ENCODE results near the gene TLR9. TPM values are rescaled to one million over a fixed set of nuclear protein-coding genes. Genes with fewer than 3 reads are reported as not detected.
"Not testable (repeated sequence)": the region's sequence is repeated elsewhere in the genome, so short reads cannot be mapped to it uniquely, and the experiment has no call there.

The TLR9 gene, protein sequence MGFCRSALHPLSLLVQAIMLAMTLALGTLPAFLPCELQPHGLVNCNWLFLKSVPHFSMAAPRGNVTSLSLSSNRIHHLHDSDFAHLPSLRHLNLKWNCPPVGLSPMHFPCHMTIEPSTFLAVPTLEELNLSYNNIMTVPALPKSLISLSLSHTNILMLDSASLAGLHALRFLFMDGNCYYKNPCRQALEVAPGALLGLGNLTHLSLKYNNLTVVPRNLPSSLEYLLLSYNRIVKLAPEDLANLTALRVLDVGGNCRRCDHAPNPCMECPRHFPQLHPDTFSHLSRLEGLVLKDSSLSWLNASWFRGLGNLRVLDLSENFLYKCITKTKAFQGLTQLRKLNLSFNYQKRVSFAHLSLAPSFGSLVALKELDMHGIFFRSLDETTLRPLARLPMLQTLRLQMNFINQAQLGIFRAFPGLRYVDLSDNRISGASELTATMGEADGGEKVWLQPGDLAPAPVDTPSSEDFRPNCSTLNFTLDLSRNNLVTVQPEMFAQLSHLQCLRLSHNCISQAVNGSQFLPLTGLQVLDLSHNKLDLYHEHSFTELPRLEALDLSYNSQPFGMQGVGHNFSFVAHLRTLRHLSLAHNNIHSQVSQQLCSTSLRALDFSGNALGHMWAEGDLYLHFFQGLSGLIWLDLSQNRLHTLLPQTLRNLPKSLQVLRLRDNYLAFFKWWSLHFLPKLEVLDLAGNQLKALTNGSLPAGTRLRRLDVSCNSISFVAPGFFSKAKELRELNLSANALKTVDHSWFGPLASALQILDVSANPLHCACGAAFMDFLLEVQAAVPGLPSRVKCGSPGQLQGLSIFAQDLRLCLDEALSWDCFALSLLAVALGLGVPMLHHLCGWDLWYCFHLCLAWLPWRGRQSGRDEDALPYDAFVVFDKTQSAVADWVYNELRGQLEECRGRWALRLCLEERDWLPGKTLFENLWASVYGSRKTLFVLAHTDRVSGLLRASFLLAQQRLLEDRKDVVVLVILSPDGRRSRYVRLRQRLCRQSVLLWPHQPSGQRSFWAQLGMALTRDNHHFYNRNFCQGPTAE
- total RNA-seq (2011; cell fraction: chromatin; rRNA removed; ENCODE audit: low replicate concordance): not detected in 2 replicates
- 0.13 TPM in 1 of 2 replicates, not detected in the other for total RNA-seq (2011; cell fraction: nucleolus; rRNA removed)
- total RNA-seq (2011; cell fraction: nucleoplasm; rRNA removed): 0.15 TPM in 1 of 2 replicates, not detected in the other
- total RNA-seq (2014; rRNA removed) (not detected in 2 replicates), total RNA-seq (2014; rRNA removed; fragmentation: Illumina TruSeq; extraction: Trizol) (not detected in 2 replicates), total RNA-seq (2015; rRNA removed; fragmentation: Illumina TruSeq; extraction: Trizol) (not detected in 2 replicates), total RNA-seq (2021) (not detected in 2 replicates), polyA plus RNA-seq (2011; rRNA removed) (not detected in 2 replicates), polyA plus RNA-seq (2014; fragmentation: Illumina TruSeq; extraction: Trizol) (not detected in 2 replicates), polyA plus RNA-seq (2014; fragmentation: Nextera tagmentation; extraction: Ambion mirVana) (not detected), polyA plus RNA-seq (2014; rRNA removed) (not detected in 2 replicates), polyA minus RNA-seq (2011; rRNA and poly(A)+ RNA removed) (not detected in 2 replicates), Bru-seq, nascent RNA (percentile 28 among the genes with signal in this experiment), BruChase-seq, experiment 1, labeled RNA remaining after a 2-hour chase (not detected), BruChase-seq, experiment 2, labeled RNA remaining after a 6-hour chase (percentile 1 among the genes with signal in this experiment)
- polyA plus RNA-seq (2011; cell fraction: cytosol; rRNA removed): not detected in 2 replicates
- polyA plus RNA-seq (2011; cell fraction: nucleus; rRNA removed): 0.10 TPM in 1 of 2 replicates, not detected in the other
- polyA plus RNA-seq (2012): 0.01 and 0.21 TPM in 2 replicates
- polyA minus RNA-seq (2011; cell fraction: cytosol; rRNA and poly(A)+ RNA removed): not detected in 2 replicates
- polyA minus RNA-seq (2011; cell fraction: nucleus; rRNA and poly(A)+ RNA removed): not detected in 2 replicates
- long read RNA-seq, experiment 1: 0 reads
- long read RNA-seq, experiment 2: 0 reads
- long read RNA-seq, experiment 3: 0 reads

- TF ChIP-seq ZNF589 (CRISPR knock-in tag; IDR thresholded peaks at IDR 0.05; ENCODE audit: low read depth): no peak
- 0 out of 2 replicates have a peak, but pooled peaks have one; percentile 9 for TF ChIP-seq KLF16 (IDR thresholded peaks at IDR 0.05)
- no peaks in the 10 kb centered on the region for H3K27me3 ChIP-seq (ENCODE audit: control insufficient read depth in 2 of 2, insufficient read depth in 2 of 2, low read length in 2 of 2)
- ChIA-PET CTCF (ENCODE audit: low intra/inter-chr PET ratio) (no interaction called here), POLR2A (interaction anchor here (0.6 to 1.4 kb wide), 6 partner anchors 9 to 81 kb away, joined by 3 to 4 read pairs (median 3); partner anchors contain the start of genes PPM1M, TWF2 and WDR82)
- no TSS peak for BruUV-seq (replicated peaks)
- H3K4me1 ChIP-seq (replicated peaks in 1 of 2; ENCODE audit: control insufficient read depth in 2 of 2, insufficient read depth in 2 of 2, low read length in 2 of 2): peaks cover 4 to 52% of the 10 kb centered on the region in 2 experiments; a peak in 3 of 5 replicates
- WGBS (ENCODE audit: insufficient coverage, low coverage, missing lambda C conversion rate): 30% methylated on average over 7 of the region's 9 CpGs
- H3K27ac ChIP-seq (ENCODE audit: extremely low read depth, low read depth, low read length): no peak within 1 kb of the TSS
- no peak within 1 kb of the TSS for H3K4me3 ChIP-seq
- H2AFZ ChIP-seq (ENCODE audit: low read depth, low read length): no peak within 1 kb of the TSS
- ATAC-seq: peak; percentile 20; the same call in 2 of the 3 replicates
- H3K36me3 ChIP-seq (ENCODE audit: control insufficient read depth, insufficient read depth, low read length): peaks cover 18% of the 10 kb centered on the region; the same call in 2 of the 3 replicates
- no peaks in the 10 kb centered on the region for H3K9me1 ChIP-seq (ENCODE audit: control insufficient read depth, insufficient read depth, low read length)
- intact Hi-C loops (cut with micrococcal nuclease) (no loop called here), in situ Hi-C loops (cut with MboI) (no loop called here)
- no peak for FAIRE-seq
- H4K20me1 ChIP-seq (replicated peaks; ENCODE audit: control insufficient read depth, insufficient read depth, low read length): no peaks in the 10 kb centered on the region
- H3K9me3 ChIP-seq (replicated peaks; ENCODE audit: control insufficient read depth, insufficient read depth, low read depth, low read length): no peaks in the 10 kb centered on the region
- peak within 1 kb of the TSS in 1 of 2 experiments; percentile 68; a peak in 2 of 4 replicates for H3K9ac ChIP-seq (ENCODE audit: insufficient read depth in 1 of 2, low read depth in 2 of 2, low read length in 2 of 2)
- H3K4me2 ChIP-seq (ENCODE audit: insufficient read depth, low read length): no peak within 1 kb of the TSS
- no peak for DNase-seq (ENCODE audit: extremely low read depth in 1 of 4, low spot score in 3 of 4)
- no peaks in the 10 kb centered on the region for H3K79me2 ChIP-seq (ENCODE audit: control insufficient read depth, insufficient read depth, low read length)
Observed at GRCh38 chr3:52225452-52226228, at the start of gene TLR9. Gene TLR9 (minus strand): TSS chr3:52225645. CDS start chr3:52225529, 116 bp downstream.

DNA sequence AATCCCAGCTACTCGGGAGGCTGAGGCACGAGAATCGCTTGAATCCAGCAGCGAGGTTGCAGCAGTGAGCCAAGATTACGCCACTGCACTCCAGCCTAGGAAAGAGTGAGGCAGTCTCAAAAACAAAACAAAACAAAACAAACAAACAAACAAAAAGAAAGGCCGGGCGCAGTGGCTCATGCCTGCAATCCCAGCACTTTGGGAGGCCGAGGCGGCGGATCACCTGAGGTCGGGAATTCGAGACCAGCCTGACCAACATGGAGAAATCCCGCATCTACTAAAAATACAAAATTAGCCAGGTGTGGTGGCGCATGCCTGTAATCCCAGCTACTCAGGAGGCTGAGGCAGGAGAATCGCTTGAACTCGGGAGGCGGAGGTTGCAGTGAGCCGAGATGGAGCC is 49.3 kb upstream of the TLR9 start:
- H3K4me1 ChIP-seq (replicated peaks in 1 of 2; ENCODE audit: control insufficient read depth in 2 of 2, insufficient read depth in 2 of 2, low read length in 2 of 2): peaks cover 5 to 13% of the 10 kb centered on the region in 2 experiments; a peak in 4 of 5 replicates

More for the DNA sequence above, 49.3 kb upstream of the TLR9 start:
- FAIRE-seq; H3K27me3 ChIP-seq (ENCODE audit: control insufficient read depth in 2 of 2, insufficient read depth in 2 of 2, low read length in 2 of 2); DNase-seq (ENCODE audit: extremely low read depth in 1 of 4, low spot score in 3 of 4); ATAC-seq; in situ Hi-C loops (cut with MboI); H3K4me3 ChIP-seq; BruUV-seq (replicated peaks); H3K9ac ChIP-seq (ENCODE audit: insufficient read depth in 1 of 2, low read depth in 2 of 2, low read length in 2 of 2); CTCF ChIA-PET (ENCODE audit: low intra/inter-chr PET ratio); H3K9me1 ChIP-seq (ENCODE audit: control insufficient read depth, insufficient read depth, low read length); intact Hi-C loops (cut with micrococcal nuclease); H3K27ac ChIP-seq (ENCODE audit: extremely low read depth, low read depth, low read length); H3K9me3 ChIP-seq (replicated peaks; ENCODE audit: control insufficient read depth, insufficient read depth, low read depth, low read length); H2AFZ ChIP-seq (ENCODE audit: low read depth, low read length); H3K4me2 ChIP-seq (ENCODE audit: insufficient read depth, low read length): not testable (repeated sequence)
- Histone ChIP-seq H3K79me2 (ENCODE audit: control insufficient read depth, insufficient read depth, low read length) (peaks cover 98% of the 10 kb centered on the region), H4K20me1 (replicated peaks; ENCODE audit: control insufficient read depth, insufficient read depth, low read length) (peaks cover 18% of the 10 kb centered on the region), H3K36me3 (ENCODE audit: control insufficient read depth, insufficient read depth, low read length) (peaks cover 56% of the 10 kb centered on the region)
- POLR2A ChIA-PET: interaction anchor here (0.6 kb wide), 1 partner anchor 40 kb away, joined by 3 read pairs; no protein-coding TSS in a partner anchor
- 97% methylated on average over 12 of the region's 18 CpGs for WGBS (ENCODE audit: insufficient coverage, low coverage, missing lambda C conversion rate)

Data from K562 (cell line).